ENCODE results near the gene GATAD2B.

GATAD2B gene

GRCh38 chr1:153882296-153882912 is 40.4 kb downstream of the GATAD2B start:
- Histone ChIP-seq H3K36me3 (replicated peaks) (no peaks in the 10 kb centered on the region), H3K27me3 (replicated peaks) (no peaks in the 10 kb centered on the region), H3K4me3 (ENCODE audit: low read depth, low read length) (no peak overlapping the region), H3K27ac (peak overlapping the region; percentile 54)
- in situ Hi-C loops (cut with HindIII; ENCODE audit: low pct_ligation_motif_present, low sequenced_read_pairs) = no loop called here
- no peak for TF ChIP-seq CTCF (IDR thresholded peaks at IDR 0.05; ENCODE audit: low read depth, low read length, missing control alignments)
- DNase-seq = no peak

GRCh38 chr1:153881751-153882150 is 41.0 kb downstream of the GATAD2B start:
- H3K27me3 ChIP-seq (replicated peaks) = no peaks in the 10 kb centered on the region
- in situ Hi-C loops (cut with HindIII; ENCODE audit: low pct_ligation_motif_present, low sequenced_read_pairs) = no loop called here
- H3K4me3 ChIP-seq (ENCODE audit: low read depth, low read length) = peak overlapping the region; percentile 47
- DNase-seq = peak; percentile 34
- peak overlapping the region; percentile 54 for H3K27ac ChIP-seq
- no peaks in the 10 kb centered on the region for H3K36me3 ChIP-seq (replicated peaks)
- TF ChIP-seq CTCF (IDR thresholded peaks at IDR 0.05; ENCODE audit: low read depth, low read length, missing control alignments) = no peak

GRCh38 chr1:153880962-153881361 is 41.8 kb downstream of the GATAD2B start:
- Histone ChIP-seq H3K27me3 (replicated peaks) (no peaks in the 10 kb centered on the region), H3K36me3 (replicated peaks) (no peaks in the 10 kb centered on the region), H3K4me3 (ENCODE audit: low read depth, low read length) (peak overlapping the region; percentile 47), H3K27ac (peak overlapping the region; percentile 54)
- in situ Hi-C loops (cut with HindIII; ENCODE audit: low pct_ligation_motif_present, low sequenced_read_pairs) = no loop called here
- TF ChIP-seq CTCF (IDR thresholded peaks at IDR 0.05; ENCODE audit: low read depth, low read length, missing control alignments) = no peak
- peak; percentile 97 for DNase-seq

GRCh38 chr1:153880024-153880423 is 42.7 kb downstream of the GATAD2B start:
- Histone ChIP-seq H3K27me3 (replicated peaks) (no peaks in the 10 kb centered on the region), H3K4me3 (ENCODE audit: low read depth, low read length) (no peak overlapping the region), H3K27ac (no peak overlapping the region), H3K36me3 (replicated peaks) (no peaks in the 10 kb centered on the region)
- in situ Hi-C loops (cut with HindIII; ENCODE audit: low pct_ligation_motif_present, low sequenced_read_pairs) = no loop called here
- no peak for TF ChIP-seq CTCF (IDR thresholded peaks at IDR 0.05; ENCODE audit: low read depth, low read length, missing control alignments)
- no peak for DNase-seq

GRCh38 chr1:153877112-153877511 is 45.7 kb downstream of the GATAD2B start:
- no peaks in the 10 kb centered on the region for H3K36me3 ChIP-seq (replicated peaks)
- no peak overlapping the region for H3K27ac ChIP-seq
- H3K27me3 ChIP-seq (replicated peaks) = no peaks in the 10 kb centered on the region
- in situ Hi-C loops (cut with HindIII; ENCODE audit: low pct_ligation_motif_present, low sequenced_read_pairs) = no loop called here
- no peak overlapping the region for H3K4me3 ChIP-seq (ENCODE audit: low read depth, low read length)
- TF ChIP-seq CTCF (IDR thresholded peaks at IDR 0.05; ENCODE audit: low read depth, low read length, missing control alignments) = no peak
- DNase-seq = no peak

- no peak for DNase-seq
- H3K4me3 ChIP-seq (ENCODE audit: low read depth, low read length) = no peak overlapping the region
- TF ChIP-seq CTCF (IDR thresholded peaks at IDR 0.05; ENCODE audit: low read depth, low read length, missing control alignments) = no peak
- H3K36me3 ChIP-seq (replicated peaks) = no peaks in the 10 kb centered on the region
- H3K27ac ChIP-seq = no peak overlapping the region
- in situ Hi-C loops (cut with HindIII; ENCODE audit: low pct_ligation_motif_present, low sequenced_read_pairs) = no loop called here
- no peaks in the 10 kb centered on the region for H3K27me3 ChIP-seq (replicated peaks)
Measured at GRCh38 chr1:153872934-153873333, 49.8 kb downstream of the GATAD2B start.
